ENCODE results near the gene LRRC36. TPM values are rescaled to one million over a fixed set of nuclear protein-coding genes. Genes with fewer than 3 reads are reported as not detected.

LRRC36 gene
- total RNA-seq, 6 experiments from 2014 or later = not detected

DNA sequence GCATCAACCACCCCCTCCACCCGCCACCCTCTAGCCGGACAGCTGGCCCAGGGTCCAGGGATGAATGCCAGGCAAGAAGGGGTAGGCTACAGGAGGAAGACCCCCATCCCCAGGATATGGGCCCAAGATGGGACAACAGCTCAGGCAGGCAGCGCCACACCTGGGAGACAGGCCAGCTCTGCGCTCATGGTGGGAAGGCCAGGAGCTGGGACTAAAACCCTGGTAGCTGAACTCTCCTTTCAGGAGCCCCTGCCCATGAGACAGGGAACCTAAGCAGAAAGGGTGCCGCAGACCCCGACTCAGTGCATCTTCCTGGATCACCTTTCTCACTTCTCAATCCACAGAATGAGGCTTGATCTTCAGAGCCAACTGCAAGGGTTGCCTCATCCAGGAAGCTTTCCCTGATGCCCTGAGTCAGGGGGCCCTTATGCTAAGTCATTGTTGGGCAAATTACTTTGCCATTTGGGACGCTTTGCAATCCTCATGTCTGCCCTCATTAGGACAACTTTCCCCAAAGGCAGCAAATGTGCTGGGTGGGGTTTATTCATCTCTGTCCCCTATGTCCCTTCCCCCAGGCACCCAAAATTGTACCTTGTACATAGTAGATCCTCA, 80.7 kb downstream of the LRRC36 start:
- Histone ChIP-seq H3K36me3 (no peaks in the 10 kb centered on the region), H3K4me3 (no peak overlapping the region), H3K27me3 (no peaks in the 10 kb centered on the region), H3K9me3 (no peaks in the 10 kb centered on the region), H3K4me1 (no peaks in the 10 kb centered on the region), H3K27ac (no peak overlapping the region)
- intact Hi-C loops (cut with DNase I) = no loop called here
- no peak for DNase-seq
- TF ChIP-seq, protein P1, sequence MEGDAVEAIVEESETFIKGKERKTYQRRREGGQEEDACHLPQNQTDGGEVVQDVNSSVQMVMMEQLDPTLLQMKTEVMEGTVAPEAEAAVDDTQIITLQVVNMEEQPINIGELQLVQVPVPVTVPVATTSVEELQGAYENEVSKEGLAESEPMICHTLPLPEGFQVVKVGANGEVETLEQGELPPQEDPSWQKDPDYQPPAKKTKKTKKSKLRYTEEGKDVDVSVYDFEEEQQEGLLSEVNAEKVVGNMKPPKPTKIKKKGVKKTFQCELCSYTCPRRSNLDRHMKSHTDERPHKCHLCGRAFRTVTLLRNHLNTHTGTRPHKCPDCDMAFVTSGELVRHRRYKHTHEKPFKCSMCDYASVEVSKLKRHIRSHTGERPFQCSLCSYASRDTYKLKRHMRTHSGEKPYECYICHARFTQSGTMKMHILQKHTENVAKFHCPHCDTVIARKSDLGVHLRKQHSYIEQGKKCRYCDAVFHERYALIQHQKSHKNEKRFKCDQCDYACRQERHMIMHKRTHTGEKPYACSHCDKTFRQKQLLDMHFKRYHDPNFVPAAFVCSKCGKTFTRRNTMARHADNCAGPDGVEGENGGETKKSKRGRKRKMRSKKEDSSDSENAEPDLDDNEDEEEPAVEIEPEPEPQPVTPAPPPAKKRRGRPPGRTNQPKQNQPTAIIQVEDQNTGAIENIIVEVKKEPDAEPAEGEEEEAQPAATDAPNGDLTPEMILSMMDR (IDR thresholded peaks at IDR 0.05) = no peak
- no peak for TF ChIP-seq POLR2A (IDR thresholded peaks at IDR 0.05)
- 90% methylated on average over 2 of the region's 7 CpGs for WGBS (ENCODE audit: insufficient coverage, low coverage, low lambda C conversion rate, missing lambda C conversion rate)
- no peak for ATAC-seq

DNA sequence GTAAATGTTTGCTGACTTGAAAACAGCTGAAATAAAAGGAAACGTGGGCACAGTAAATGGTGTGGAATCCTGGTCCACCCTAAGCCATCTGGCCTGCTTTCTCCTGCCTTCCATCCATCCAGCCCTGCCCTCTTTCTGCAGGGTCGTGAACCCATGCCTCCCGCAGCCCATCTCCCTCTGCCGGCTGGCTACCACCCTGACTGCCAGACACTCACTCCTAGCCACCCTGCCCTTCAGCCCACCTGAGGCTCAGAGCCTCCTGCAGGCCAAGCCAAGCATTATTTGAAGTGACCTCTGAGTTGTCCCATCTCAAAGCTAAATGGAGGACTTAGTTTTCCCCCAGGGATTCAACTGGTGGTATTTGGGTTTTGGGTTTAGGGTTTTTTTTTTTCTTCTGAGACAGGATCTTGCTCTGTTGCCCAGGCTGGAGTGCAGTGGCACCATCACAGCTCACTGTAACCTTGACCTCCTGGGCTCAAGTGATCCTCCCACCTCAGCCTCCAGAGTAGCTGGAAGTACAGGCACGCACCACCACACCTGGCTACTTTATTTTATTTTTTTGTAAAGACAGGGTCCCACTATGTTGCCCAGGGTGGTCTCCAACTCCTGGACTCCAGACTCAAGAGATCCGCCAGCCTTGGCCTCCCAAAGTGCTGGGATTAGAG, 81.3 kb downstream of the LRRC36 start:
- H3K27me3 ChIP-seq = no peaks in the 10 kb centered on the region
- no peaks in the 10 kb centered on the region for H3K9me3 ChIP-seq
- ATAC-seq (no peak), DNase-seq (no peak)
- no peak for TF ChIP-seq POLR2A (IDR thresholded peaks at IDR 0.05)
- TF ChIP-seq, protein P1 (IDR thresholded peaks at IDR 0.05) = no peak
- WGBS (ENCODE audit: insufficient coverage, low coverage, low lambda C conversion rate, missing lambda C conversion rate) = 82% methylated on average over 4 of the region's 6 CpGs
- H3K4me1 ChIP-seq = no peaks in the 10 kb centered on the region
- H3K4me3 ChIP-seq = no peak overlapping the region
- no peak overlapping the region for H3K27ac ChIP-seq
- H3K36me3 ChIP-seq = no peaks in the 10 kb centered on the region
- intact Hi-C loops (cut with DNase I) = no loop called here

DNA sequence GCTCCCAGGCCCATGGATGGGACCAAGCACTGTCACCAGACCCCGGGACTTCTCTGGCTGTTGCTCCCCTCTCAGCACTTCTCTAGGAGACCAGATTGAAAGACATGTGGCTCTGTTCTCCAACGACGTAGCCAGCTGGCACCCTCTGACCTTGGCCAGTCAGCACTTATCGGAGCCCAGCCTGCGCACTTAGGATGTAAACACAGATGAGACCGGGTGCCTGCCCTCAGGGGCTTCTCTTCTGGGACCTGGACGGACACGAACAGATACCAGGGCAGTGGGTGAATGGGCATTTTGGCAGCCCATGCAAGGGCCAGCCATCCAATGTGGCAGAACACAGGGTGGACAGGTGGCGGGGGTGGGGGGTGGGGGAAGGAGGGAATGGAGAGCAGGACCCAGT, 83.0 kb downstream of the LRRC36 start:
- intact Hi-C loops (cut with DNase I) = no loop called here
- TF ChIP-seq, protein P1 (IDR thresholded peaks at IDR 0.05) = no peak
- TF ChIP-seq POLR2A (IDR thresholded peaks at IDR 0.05) = no peak

DNA sequence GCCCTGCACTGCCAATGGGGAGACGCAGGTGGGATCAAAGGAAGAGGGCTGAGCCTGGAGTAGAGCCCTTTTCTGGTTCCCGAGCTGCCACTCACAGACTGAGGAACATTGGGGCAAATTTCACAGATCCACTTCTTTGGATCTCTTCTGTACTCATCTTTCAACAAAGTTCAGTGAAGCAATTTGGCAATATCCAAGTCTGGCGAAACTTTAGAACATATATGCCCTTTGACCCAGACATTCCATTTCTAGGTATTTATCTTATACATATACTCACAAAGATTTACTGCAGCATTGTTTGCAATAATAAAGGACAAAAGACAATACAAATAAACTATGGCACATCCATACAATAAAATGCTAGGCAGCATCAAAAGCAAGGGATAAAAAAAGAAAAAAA, 84.7 kb downstream of the LRRC36 start:
- Histone ChIP-seq H3K9me3 (no peaks in the 10 kb centered on the region), H3K27ac (no peak overlapping the region), H3K36me3 (no peaks in the 10 kb centered on the region), H3K4me3 (no peak overlapping the region), H3K27me3 (no peaks in the 10 kb centered on the region), H3K4me1 (peaks cover 0 to 8% (median 2%) of the 10 kb centered on the region in 4 donors)
- no peak for DNase-seq
- intact Hi-C loops (cut with DNase I) = no loop called here
- 82% methylated on average over 2 of the region's 3 CpGs for WGBS (ENCODE audit: insufficient coverage, low coverage, low lambda C conversion rate, missing lambda C conversion rate)
- TF ChIP-seq, protein P1 (IDR thresholded peaks at IDR 0.05) = no peak
- TF ChIP-seq POLR2A (IDR thresholded peaks at IDR 0.05) = no peak
- no peak for ATAC-seq

More for the DNA sequence above, 83.0 kb downstream of the LRRC36 start:
- DNase-seq = no peak
- WGBS (ENCODE audit: insufficient coverage, low coverage, low lambda C conversion rate, missing lambda C conversion rate) = 85% methylated on average over 5 of the region's 9 CpGs
- Histone ChIP-seq H3K27ac (no peak overlapping the region), H3K9me3 (no peaks in the 10 kb centered on the region), H3K4me1 (no peaks in the 10 kb centered on the region), H3K27me3 (no peaks in the 10 kb centered on the region), H3K36me3 (no peaks in the 10 kb centered on the region), H3K4me3 (no peak overlapping the region)
- ATAC-seq = no peak

Measured in right lobe of liver (tissue), 6 donors.